Colonic mucosa (tissue), 4 donors: Measurements from ENCODE around the gene RNF182. TPM values are rescaled to one million over a fixed set of nuclear protein-coding genes. Genes with fewer than 3 reads are reported as not detected.

Experiments used
- DNase-seq: peaks from one replicate; pipeline ENCODE4 v3.0.0-alpha.2; 2020
- H3K27ac ChIP-seq: fragments of 200-600 bp; one replicate; pipeline ENCODE4 v1.8.0; 2021
- H3K27me3 ChIP-seq: fragments of 200-600 bp; one replicate; pipeline ENCODE4 v1.8.0; 2021
- H3K36me3 ChIP-seq: fragments of 200-600 bp; one replicate; pipeline ENCODE4 v1.8.0; 2021
- H3K4me1 ChIP-seq: fragments of 200-600 bp; one replicate; pipeline ENCODE4 v1.8.0; 2021; ENCODE audit warnings: mild to moderate bottlenecking
- H3K4me3 ChIP-seq: fragments of 200-600 bp; one replicate; pipeline ENCODE4 v1.8.0; 2021
- H3K9ac ChIP-seq, 2 donors: one replicate each; pipeline ENCODE4 v1.7.0; 2013; ENCODE audit warnings: control low read depth in 2 of 2, low read depth in 2 of 2, low read length in 2 of 2
- H3K9me3 ChIP-seq: fragments of 200-600 bp; one replicate; pipeline ENCODE4 v1.8.0; 2021
- CTCF ChIP-seq: fragments of 200-600 bp; IDR thresholded peaks from one replicate; pipeline ENCODE4 v1.8.0; 2022; ENCODE audit warnings: antibody characterized with exemption, mild to moderate bottlenecking
- intact Hi-C: fragments of 100-400 bp; cut with DNase I; formaldehyde crosslinking; loops from one replicate; pipeline ENCODE4 v1.14.1; 2022
- total RNA-seq, 2 donors: library from RNA; stranded (reverse); fragmentation: NEBNext Ultra II Directional in 1 of 2; extraction: Animal tissue kit (Norgen Biotek cat#: 25700) in 1 of 2; gene quantifications; one replicate each; pipeline ENCODE4 v1.2.1, GENCODE V29; 2021
- donor health status: healthy.
- donor health status: DM: no; HTN: no; CAD: no.
- donor health status: DM: no; HTN: no; CAD: no.

Gene RNF182
- total RNA-seq, 2 donors from 2014 or later, result not detected

GRCh38 chr6:13979284-13980171 is 54.8 kb downstream of the RNF182 start:
- H3K9ac ChIP-seq, result no peak overlapping the region
- no peak for DNase-seq
- no peaks in the 10 kb centered on the region for H3K27me3 ChIP-seq
- no peak for TF ChIP-seq CTCF
- no peak overlapping the region for H3K27ac ChIP-seq
- H3K4me3 ChIP-seq, result no peak overlapping the region
- H3K36me3 ChIP-seq, result no peaks in the 10 kb centered on the region
- H3K9me3 ChIP-seq, result no peaks in the 10 kb centered on the region
- intact Hi-C loops, result no loop called here
- H3K4me1 ChIP-seq, result no peaks in the 10 kb centered on the region

GRCh38 chr6:13980534-13980933 is 55.8 kb downstream of the RNF182 start:
- Histone ChIP-seq H3K27me3 (no peaks in the 10 kb centered on the region), H3K9ac (no peak overlapping the region), H3K4me3 (no peak overlapping the region), H3K9me3 (no peaks in the 10 kb centered on the region), H3K27ac (no peak overlapping the region), H3K36me3 (no peaks in the 10 kb centered on the region), H3K4me1 (no peaks in the 10 kb centered on the region)
- intact Hi-C loops, result no loop called here
- no peak for DNase-seq
- no peak for TF ChIP-seq CTCF

- intact Hi-C loops, result no loop called here
- no peak for TF ChIP-seq CTCF
- DNase-seq, result no peak
These were observed 61.0 kb downstream of the RNF182 start for GRCh38 chr6:13985663-13986325.

GRCh38 chr6:13986700-13987399 is 62.1 kb downstream of the RNF182 start:
- no peak overlapping the region for H3K27ac ChIP-seq

More at GRCh38 chr6:13985663-13986325, 61.0 kb downstream of the RNF182 start:
- Histone ChIP-seq H3K9me3 (no peaks in the 10 kb centered on the region), H3K36me3 (no peaks in the 10 kb centered on the region), H3K27me3 (no peaks in the 10 kb centered on the region), H3K4me3 (no peak overlapping the region), H3K4me1 (no peaks in the 10 kb centered on the region), H3K9ac (no peak overlapping the region), H3K27ac (no peak overlapping the region)

More at GRCh38 chr6:13986700-13987399, 62.1 kb downstream of the RNF182 start:
- no peaks in the 10 kb centered on the region for H3K9me3 ChIP-seq
- H3K4me1 ChIP-seq, result no peaks in the 10 kb centered on the region
- no peak for DNase-seq
- intact Hi-C loops, result no loop called here
- TF ChIP-seq CTCF, result no peak
- no peak overlapping the region for H3K4me3 ChIP-seq
- H3K9ac ChIP-seq, result no peak overlapping the region
- no peaks in the 10 kb centered on the region for H3K27me3 ChIP-seq
- H3K36me3 ChIP-seq, result no peaks in the 10 kb centered on the region
